GM12801 (cell line): Measurements from ENCODE around the gene NUB1.

Experiments used
- TF ChIP-seq, protein P1 (sequence below): IDR thresholded peaks from one replicate; pipeline ENCODE4 v1.5.1; 2011; ENCODE audit warnings: control low read depth; ENCODE audit not compliant: insufficient read length; ENCODE audit errors: extremely low read depth

Gene NUB1

DNA sequence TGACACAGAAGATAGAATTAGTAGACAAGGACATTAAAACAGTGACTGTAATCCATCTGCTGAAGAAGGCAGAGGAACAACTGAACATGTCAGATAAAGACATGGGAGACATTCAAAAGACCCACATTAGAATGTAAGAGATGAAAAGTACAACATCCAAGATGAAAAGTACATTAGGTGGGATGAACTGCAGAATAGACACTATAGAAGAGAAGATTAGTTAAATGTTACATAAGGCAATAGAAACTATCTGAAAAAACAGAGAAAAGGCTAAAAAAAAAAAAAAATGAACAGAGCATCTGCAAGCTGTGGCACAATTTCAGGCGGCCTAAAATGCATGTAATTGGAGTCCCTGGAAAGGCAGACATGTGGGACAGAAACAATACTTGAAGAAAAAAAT, 21.6 kb downstream of the NUB1 start:
- TF ChIP-seq, protein P1, sequence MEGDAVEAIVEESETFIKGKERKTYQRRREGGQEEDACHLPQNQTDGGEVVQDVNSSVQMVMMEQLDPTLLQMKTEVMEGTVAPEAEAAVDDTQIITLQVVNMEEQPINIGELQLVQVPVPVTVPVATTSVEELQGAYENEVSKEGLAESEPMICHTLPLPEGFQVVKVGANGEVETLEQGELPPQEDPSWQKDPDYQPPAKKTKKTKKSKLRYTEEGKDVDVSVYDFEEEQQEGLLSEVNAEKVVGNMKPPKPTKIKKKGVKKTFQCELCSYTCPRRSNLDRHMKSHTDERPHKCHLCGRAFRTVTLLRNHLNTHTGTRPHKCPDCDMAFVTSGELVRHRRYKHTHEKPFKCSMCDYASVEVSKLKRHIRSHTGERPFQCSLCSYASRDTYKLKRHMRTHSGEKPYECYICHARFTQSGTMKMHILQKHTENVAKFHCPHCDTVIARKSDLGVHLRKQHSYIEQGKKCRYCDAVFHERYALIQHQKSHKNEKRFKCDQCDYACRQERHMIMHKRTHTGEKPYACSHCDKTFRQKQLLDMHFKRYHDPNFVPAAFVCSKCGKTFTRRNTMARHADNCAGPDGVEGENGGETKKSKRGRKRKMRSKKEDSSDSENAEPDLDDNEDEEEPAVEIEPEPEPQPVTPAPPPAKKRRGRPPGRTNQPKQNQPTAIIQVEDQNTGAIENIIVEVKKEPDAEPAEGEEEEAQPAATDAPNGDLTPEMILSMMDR = no peak

DNA sequence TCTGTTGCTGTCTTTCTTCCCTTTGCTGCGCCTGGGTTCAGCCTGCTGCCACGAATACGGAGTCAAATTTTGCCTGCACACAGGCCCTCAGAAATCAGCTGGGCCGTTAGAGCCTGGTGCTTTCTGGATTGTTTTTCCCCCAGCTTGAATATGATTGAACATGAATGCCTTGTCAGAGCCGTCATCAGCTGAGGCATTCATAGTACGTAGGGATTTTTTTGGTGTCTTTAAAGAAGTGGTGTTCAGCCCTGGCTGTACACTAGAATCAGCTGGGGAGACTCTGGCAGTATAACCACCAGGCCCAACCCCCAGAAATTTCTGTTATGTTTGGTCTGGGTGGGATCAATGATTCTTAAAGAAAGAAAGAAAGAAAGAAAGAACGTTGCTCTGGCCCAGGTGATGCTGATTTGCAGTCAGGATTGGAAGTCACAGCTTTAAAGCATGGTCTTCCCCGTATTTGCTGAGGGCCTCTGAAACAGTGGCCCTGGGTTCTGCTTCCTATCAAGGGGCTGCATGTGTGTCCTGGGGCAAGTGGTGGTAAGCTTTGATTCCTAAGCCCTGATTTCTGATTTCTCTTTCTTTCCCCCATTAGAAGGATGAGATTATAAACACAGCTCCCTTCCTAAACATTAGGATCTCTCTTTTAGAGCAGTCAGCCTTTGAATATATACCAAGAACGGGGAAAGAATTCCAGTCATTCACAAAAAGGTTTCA, 24.7 kb downstream of the NUB1 start:
- TF ChIP-seq, protein P1 = no peak

DNA sequence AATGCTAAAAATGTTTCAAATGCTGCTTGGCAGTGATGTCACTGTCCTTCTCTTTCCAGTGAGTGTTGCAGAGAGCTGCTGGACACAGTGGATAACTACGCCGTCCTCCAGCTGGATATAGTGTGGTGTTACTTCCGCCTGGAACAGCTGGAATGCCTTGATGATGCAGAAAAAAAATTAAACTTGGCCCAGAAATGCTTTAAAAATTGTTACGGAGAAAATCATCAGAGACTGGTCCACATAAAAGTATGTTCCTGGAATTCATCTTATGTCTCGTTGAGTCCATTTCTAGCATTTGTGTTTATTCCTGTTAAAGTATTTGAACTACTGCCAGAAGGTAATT, 25.2 kb downstream of the NUB1 start:
- TF ChIP-seq, protein P1 = no peak

DNA sequence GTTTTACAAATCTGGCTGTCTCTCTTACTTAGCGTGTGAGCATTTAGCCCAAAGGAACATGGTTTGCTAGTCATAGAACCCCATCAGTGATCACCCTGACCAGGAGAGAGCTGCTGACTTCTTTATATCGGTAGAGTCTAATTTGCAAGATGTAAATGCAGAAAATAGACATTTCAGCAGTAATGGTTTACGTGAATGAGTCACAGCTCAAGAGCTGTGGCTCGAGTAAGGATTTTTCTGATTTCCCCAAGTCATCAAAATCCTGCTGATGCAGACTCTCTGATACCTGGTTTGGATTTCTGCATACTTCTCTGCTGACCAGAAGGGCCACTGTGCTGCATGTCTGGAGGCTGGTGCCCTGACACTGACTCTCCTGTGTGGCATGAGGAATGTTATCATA, 25.7 kb downstream of the NUB1 start:
- TF ChIP-seq, protein P1 = no peak

DNA sequence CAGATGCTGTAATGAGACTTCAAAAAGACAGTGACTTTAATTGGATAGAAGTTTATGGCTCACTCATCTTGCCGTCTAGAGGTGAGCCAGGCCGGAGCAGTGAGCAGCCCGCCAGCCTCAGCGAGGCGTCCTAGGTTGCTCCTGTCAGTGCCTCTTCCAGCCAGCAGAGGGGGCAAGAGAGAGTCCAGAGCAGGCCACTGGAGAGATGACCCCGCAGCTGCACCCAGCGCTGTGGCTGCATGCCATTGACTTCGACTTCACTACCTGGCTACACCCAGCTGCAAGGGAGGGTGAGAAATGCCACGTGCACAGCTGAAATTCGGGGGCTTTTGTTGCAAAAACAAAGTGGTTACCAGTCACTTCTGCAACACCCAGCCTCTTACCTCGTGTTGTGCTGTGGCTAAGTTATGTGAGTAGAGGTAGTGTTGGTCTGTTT, 26.5 kb downstream of the NUB1 start:
- TF ChIP-seq, protein P1 = no peak

DNA sequence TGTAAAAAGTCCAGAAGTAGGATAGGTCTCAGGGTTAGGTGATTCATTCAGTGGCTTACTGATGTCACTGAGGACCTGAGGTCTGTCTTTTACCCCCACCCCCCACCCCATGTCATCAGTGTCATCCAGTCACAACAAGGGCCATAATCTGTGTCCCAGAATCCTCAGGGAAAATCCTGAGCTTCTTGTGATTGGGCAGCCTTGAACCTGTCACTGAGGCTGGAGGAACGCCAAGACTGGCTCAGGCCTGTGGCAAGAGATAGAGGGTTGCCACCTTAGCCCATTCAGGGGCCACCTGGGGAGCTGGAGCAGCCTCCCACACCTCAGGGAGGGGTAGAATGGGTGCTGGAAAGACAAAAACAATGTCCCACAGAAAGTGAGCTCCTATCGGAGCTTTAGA, 29.7 kb downstream of the NUB1 start:
- TF ChIP-seq, protein P1 = no peak

DNA sequence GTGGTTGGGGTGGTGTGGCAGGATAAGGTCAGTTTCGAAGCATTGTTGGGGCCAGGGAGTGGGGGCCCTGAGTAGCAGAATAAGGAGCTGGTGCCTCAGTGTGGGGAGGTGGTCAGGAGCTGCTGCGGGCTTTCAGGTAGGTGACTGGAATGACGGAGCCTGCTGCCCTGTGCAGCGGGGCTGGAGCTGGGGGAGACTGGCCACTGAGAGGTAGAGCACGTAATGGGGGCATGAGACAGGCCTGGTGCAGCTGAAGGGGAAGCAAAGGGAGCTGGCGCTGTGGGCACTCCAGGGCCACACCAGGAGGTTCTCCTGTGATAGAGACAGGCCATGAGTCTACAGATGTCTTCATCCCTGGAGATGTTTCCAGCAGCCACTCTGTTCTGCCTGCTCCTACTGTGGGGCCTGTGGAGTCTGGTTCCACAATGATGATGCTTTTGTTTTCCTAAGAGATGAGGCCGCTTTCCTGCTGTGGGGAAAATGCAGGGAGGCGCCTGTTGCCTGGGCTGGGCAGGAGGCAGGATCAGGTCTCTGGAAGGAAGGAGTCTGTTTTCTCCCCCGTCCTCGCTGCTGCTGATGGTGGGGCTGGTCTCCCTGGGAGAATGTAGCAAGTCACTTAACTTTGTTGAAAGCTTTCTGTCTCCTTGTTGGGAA, 31.1 kb downstream of the NUB1 start:
- TF ChIP-seq, protein P1 = no peak
